Measurements from ENCODE around the gene CCDC190.

Gene CCDC190

GRCh38 chr1:162861625-162862024, 650 bp upstream of the CCDC190 start:
- no peak for TF ChIP-seq CTCF (IDR thresholded peaks at IDR 0.05)
- no peak overlapping the region for H3K4me3 ChIP-seq
- DNase-seq (ENCODE audit: low spot score), result no peak
- peak overlapping the region; percentile 76 to 86 for H3K27ac ChIP-seq

- TF ChIP-seq CTCF (IDR thresholded peaks at IDR 0.05), result no peak
- no peak overlapping the region for H3K4me3 ChIP-seq
- peak overlapping the region; percentile 76 to 86 for H3K27ac ChIP-seq
- no peak for DNase-seq (ENCODE audit: low spot score)
These were observed 1.8 kb downstream of the CCDC190 start for GRCh38 chr1:162859191-162859590.

- TF ChIP-seq CTCF (IDR thresholded peaks at IDR 0.05), result no peak
- Histone ChIP-seq H3K4me3 (no peak overlapping the region), H3K27ac (peak overlapping the region; percentile 57 to 76)
- no peak for DNase-seq (ENCODE audit: low spot score)
These were observed 3.1 kb downstream of the CCDC190 start for GRCh38 chr1:162857850-162858249.

- TF ChIP-seq CTCF (IDR thresholded peaks at IDR 0.05), result no peak
- Histone ChIP-seq H3K4me3 (no peak overlapping the region), H3K27ac (peak overlapping the region; percentile 51 to 57)
- DNase-seq (ENCODE audit: low spot score), result no peak
These were observed 4.7 kb downstream of the CCDC190 start for GRCh38 chr1:162856260-162856659.

GRCh38 chr1:162855461-162856150, 5.4 kb downstream of the CCDC190 start:
- no peak for DNase-seq (ENCODE audit: low spot score)
- H3K4me3 ChIP-seq, result no peak overlapping the region
- peak overlapping the region; percentile 51 to 57 for H3K27ac ChIP-seq
- TF ChIP-seq CTCF (IDR thresholded peaks at IDR 0.05), result no peak

GRCh38 chr1:162854245-162854882, 6.6 kb downstream of the CCDC190 start:
- H3K27ac ChIP-seq, result peak overlapping the region in 1 of 2 donors; percentile 57
- no peak for DNase-seq (ENCODE audit: low spot score)
- no peak overlapping the region for H3K4me3 ChIP-seq
- peak; percentile 53 for TF ChIP-seq CTCF (IDR thresholded peaks at IDR 0.05)

- DNase-seq (ENCODE audit: low spot score), result no peak
- TF ChIP-seq CTCF (IDR thresholded peaks at IDR 0.05), result no peak
These were observed 9.6 kb downstream of the CCDC190 start for GRCh38 chr1:162851341-162851740.

More at GRCh38 chr1:162851341-162851740, 9.6 kb downstream of the CCDC190 start:
- H3K27ac ChIP-seq, result no peak overlapping the region
- H3K4me3 ChIP-seq, result no peak overlapping the region
